NCI-H1105 treated with DMSO at 0.1 percent for 48 hours (cell line): ENCODE results near the gene CCR7.
"Not testable (repeated sequence)": the region's sequence is repeated elsewhere in the genome, so short reads cannot be mapped to it uniquely, and the experiment has no call there.

Source experiments
- DNase-seq: peaks from one replicate; lab custom pipeline; 2025; lab: John Stamatoyannopoulos, UW

Gene CCR7

DNA sequence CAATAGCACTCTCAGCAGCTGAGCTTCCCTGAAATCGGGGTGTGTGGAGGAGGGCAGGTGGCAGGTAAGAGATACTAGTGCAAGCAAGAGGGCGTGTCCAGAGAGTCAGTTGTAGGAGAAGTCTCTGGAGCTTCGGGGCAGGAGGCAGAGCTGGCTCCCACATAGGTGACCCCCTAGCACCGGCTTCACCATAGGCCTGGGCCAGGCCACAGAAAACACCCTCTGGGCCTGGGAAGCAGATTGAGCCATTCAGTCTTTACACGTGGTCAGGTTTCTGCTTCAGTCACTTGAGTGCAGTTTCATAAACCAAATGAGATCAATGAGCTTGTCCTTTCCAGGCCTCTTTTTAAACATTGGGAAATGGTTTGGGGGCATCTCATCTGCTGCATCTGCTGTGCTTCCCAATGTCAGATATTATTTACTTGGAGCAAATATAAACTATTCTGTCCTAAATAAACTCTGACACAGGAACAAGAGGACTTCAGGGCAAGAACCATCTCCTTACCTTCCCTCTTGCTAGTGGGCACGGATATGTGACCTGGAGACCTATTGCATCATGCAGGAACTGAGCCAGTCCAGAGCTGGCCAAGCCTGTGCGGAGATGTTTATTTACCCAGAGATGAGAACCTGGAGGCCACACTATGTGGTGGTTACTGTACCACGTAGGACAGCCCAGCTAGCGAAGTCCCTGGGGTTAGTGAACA is 16.1 kb downstream of the CCR7 start:
- peak; percentile 2 for DNase-seq

DNA sequence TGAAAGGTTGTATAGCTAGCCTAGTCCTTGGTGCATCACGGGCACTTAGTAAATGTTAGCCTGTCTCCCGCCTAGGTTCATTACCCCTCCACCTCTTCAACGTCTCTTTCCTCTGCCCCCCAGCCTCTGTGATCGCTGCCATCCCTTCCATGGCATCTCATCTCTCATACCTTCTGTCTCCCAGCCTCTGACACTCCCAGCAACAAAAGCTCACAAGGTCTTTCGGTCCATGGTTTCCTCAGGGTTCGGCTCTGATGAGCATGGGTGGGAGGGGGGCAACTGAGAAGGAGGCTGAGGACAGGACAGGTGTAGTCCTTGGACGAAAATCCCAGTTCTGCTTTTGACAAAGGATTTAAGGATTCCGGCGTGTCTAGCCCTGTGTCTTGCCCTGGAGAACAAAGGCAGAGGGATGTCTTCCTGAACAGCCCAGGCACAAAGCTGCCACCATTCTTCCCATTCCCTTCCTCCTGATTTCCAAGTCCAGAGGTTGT is 16.7 kb downstream of the CCR7 start:
- DNase-seq: no peak

DNA sequence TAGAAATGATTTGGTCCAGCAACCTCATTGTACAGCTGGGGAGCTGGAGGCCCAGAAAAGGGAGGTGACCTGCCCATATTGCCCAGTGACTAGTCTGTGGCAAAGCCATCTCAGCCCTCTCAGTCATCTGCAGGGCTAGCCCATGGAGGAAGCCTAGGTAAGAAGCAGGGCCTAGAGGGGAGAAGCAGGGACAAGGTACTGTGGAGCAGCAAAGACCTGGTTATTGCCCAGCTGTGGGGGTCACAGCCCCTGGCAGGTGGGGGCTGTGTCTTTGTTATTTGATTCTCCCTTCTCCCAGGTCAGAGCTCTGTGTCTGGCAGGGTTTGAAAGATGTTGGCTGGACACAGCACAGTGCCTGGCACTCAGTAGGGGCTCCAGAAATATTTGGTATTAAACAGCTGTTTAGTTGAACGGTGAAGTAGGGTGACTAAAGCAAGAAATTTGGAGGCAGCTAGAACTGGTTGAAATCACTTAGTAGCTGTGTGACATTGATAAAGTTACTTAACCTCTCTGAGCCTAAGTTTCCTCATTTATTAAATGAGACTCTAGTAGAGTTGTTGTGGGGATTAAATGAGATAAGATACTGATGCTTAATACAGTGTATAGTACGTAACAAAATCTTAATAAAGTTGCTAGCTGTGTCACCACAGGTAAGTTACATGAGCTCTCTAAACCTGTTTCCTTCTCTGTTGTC is 17.3 kb downstream of the CCR7 start:
- DNase-seq: no peak

DNA sequence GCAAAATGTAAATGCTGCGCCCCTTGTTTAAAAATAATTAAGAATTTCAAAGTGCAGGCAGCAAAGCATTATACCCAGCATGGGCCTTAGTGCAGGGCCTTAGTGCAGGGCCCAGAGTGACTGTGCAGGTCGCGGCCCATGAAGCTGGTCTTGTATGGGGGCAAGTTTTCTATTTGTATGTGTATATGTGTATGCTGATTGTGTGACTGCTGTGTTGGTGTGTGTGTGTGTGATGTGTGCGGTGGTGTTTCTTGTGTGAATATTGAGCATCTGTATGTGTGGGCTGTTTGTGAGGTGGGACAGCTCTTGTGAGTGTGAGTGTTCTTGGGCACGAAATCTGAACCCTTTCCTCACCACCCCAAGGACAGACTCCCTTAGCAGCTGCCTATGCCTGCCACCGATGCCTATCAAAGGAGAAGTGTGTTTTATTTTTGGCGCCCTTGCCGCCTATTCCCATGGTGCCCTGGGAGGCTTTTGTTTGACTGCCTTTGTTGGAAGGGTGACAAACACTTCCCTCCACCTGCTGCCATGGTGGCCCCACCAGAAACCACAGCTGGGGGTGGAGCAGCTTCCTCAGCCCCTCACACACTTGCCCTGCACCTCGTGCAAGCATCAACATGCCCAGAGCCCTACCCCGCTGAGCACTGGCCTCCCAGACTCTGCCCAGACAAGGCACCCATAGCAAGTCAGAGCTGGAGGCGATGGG is 18.0 kb downstream of the CCR7 start:
- peak; percentile 96 for DNase-seq

DNA sequence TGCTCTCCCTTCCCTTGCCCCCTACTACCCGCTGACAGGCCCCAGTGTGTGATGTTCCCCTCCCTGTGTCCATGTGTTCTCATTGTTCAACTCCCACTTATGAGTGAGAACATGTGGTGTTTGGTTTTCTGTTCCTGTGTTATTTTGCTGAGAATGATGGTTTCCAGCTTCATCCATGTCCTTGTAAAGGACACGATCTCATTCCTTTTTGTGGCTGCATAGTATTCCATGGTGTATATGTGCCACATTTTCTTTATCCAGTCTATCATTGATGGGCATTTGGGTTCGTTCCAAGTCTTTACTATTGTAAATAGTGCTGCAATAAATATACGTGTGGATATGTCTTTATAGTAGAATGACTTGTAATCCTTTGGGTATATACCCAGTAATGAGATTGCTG is 18.8 kb downstream of the CCR7 start:
- not testable (repeated sequence) for DNase-seq

DNA sequence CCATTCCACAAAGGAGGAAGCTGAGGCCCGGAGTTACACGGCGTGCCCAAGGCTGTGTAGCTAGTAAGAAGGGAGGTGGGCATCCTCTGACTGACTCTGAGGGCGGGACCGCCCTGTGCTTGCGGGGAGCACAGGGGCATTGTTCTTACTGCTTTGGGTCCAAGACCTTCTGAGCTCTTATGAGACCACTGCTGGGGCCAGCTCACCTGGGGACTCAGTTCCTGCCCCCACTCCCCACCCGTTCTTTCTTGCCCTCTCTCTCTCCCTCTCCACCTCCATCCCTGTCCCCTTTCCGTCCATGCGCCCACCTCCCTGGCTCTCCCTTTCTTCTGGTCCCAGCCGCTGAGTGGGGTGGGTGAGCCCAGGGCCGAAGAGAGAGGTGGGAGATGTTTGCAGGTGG is 19.6 kb downstream of the CCR7 start:
- no peak for DNase-seq

DNA sequence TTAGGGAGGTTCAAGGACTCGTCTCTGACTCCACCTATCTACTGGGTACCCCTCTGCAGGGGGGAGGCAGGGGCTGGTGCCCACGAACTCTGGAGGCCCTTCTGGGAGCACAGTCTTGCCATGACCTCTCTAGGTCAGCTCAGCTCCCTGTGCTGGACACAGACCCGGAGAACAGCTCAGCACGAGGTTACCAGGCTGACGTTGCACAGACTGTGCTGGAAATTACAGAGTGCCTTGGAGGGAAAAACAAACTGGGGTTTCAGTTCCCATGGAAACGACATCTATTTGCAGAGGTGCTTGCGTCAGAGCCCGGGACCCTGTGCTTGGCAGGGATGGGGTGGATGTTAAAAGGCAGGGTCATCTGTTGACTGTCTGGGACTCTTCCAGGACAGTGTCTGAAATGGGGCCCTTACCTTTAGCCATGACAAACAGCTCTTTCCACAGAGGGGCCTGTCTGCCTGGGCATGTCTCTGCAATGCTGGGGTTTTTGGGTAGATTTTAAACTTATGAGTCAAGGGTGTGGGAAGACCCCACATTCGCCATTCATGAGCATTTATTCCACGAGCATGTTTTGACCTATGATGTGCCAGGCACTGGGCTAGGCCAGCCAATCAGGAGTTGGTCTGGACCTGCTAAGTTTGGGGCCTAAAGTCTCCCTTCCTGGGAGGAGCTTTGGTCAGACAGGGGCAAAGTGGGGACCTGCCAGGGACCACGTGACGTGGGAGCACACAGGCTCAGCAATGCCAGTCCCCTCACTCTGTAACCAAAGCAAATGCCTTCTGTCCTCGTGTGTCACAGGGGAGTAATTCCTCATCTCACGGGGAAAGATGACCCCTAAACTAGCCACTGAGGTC is 22.5 kb downstream of the CCR7 start:
- no peak for DNase-seq

DNA sequence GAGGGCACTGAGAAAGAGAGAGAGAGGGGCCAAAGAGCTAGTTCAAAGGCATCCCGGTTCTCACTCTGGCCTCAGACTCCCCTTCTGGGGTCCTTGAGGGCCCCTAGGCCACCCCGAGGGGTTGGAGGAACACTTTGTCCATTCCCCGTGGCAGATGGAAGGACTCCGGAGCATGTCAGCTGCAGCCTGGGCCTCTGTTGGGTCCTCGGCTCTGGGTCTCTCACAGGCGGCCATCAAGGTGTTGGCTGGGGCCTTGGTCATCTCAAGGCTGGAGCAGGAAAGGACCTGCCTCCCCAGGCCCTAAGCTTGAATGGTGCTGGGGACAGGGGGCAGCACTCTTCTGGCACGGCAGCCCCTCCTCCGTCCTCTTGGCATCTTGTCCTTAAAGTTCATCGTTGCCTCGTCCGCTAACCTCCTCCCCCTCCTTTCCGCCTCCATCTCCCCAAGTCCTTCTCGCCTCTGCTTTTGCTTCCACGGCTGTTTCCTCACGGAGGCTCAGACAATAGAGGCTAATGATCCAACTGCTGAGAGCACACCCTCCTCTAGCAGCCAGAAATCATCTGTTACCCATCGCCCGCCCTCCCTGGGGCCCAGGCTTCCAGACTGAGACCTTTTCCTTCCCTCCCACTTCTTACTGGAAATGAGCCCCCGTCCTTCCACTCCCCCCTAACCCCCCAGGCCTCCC is 23.3 kb downstream of the CCR7 start:
- no peak for DNase-seq

DNA sequence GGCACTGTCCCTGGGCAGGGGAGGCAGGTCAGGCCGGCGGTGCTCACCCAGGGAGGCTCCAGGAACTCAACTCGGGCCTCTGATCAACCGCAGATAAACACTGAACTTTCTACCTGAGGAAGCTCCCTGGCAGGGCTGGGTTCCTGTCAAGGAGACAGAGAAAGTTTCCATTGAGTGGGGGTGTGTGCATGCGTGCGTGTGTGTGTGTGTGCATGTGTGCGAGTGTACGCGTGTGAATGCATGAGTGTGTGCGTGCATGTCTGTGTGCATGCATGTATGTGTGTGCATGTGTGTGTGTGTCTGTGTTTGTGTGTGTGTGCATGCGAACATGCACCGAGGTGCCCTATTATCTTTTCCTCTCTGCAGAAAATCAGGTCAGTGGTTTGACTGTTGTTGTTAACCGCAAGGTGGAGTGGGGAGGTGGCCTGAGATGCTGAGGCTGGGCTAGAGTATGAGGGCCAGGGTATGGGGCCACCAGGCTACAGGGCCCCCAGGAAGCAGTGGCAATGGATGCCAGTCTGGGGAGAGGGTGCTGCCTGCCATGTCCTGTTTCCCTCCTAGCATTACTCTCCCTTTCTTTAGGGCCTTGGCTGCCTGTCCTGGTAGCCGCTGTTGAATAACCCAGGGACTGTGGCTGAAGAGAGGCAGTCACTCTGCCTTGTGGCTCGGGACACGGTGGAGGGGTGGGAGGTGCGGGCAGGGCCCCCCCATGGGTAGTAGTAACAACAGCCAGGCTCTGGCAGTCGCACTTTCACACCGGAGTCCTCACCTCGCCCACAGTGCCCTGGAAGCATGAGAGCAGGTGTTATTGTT is 24.0 kb downstream of the CCR7 start:
- no peak for DNase-seq

DNA sequence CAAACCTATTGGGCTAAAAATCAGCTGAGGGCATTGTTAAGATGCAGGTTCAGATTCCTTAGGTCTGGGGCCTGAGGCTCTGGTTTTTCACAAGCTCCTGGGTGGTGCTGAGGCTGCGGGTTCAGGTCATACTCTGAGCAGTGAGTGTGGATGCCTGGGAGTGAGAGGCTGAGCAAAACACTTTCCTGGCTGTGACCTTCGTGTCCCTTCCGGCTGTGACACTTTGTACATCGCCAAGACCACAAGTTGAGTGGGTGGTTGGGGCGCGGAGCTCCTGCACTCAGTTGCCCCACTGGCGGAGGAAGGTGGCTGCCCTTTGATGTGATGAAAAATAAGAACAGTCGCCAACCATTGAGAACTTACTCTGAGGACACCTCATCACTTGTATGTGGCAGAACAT is 24.8 kb downstream of the CCR7 start:
- DNase-seq: no peak

DNA sequence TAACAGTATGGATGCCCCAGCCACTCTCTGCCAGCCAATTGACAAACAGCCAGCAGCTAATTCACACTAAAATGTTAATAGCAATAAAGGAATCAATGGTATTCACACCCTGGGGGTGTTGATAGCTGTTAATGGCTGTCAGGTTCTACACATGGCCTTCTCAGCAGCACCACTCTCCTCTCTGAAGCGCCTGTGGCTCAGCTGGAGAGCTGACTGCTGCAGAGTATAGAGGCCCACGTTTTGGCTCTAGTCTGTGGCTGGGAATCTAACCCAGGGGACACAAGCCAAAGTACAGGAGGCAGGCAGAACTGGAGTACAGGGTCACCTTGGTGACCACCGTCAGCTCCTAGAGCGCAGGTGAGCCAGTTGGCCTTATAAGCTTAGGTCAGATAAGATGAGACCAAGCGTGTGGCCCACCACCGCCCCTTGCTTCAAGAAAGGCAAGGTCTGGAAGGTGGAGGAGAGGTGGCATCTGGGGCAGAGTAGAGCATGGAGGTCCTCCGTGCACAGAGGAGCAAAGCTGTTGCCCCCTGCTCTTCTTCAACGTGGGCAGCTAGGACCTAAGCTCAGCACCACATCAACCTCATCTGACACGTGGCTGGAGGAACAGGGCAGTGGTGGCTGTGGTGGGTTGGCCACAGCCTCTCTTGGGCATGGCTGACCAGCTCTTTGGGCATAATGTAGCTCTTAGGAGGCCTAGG is 25.4 kb downstream of the CCR7 start:
- no peak for DNase-seq

DNA sequence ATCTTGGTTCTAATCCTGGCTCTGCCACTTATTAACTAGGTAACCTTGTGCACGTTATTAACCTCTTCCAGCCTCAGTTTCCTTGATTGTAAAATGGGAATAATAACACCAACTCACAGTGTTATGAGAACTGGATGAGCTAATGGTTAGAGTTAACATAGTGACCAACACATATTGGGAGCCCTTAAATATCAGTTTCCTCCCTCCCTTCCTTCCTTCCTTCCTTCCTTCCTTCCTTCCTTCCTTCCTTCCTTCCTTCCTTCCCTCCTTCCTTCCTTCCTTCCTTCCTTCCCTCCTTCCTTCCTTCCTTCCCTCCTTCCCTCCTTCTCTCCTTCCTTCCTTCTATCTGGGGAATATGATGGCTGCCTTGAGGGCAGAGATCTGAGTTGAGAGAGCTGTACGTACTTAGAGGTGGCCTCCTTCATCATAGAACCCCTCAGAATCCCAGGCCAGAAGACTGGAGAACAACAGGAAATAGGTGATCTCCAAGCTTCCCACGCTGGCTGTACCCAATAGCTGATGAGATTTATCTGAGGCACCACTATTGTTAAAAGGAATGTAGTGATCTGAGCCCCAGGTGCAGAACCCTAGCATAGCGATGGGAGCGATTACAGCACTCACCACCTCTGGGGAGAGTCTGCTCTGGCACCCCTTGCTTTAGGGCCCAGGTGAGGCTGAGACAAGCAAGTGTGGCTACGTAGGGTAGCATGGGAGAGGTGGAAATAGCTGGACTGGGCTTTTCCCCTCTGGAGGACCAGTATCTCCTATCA is 26.2 kb downstream of the CCR7 start:
- no peak for DNase-seq

DNA sequence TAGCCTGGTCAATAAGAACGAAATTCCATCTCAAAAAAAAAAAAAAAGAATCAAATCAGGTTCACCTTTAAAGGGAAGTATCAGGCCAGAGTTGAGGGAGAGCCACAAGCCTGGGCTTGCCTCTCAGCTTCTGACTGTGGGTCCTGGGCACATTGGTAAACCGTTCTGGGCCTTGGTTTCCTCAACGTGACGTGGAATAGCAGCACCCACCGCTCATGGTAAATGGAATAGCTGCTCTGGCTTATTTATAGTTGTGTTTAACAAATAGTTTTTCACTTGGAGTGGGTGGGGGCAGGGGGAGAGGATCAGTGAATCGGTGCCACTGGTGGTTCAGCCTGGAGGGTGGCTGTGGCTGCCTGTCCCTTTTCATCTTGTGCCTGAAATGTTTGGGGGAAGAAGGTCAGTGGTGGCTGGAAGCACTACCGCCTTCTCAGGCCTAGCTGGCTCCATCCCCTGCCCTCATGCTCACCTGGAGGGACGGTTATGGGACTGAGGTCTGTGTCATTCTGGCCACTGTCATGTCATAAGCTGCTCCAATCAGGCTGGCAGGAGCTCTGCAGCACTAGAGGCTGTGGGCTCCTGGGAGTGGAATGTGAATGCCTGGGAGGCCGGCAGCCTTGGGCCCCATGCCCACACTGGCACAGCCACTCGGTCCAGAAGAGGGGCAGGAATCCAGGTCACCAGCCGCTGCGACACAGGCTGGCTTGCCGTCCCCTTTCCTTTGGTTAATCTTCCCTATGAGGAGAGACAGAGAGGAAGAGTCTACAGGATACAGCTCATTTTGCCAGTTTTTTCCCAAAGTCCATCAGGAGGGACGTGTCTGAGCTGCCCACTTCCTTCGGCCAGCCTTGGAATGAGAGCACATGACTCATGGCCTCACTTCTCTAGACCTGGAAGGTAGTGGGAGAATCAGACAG is 27.0 kb downstream of the CCR7 start:
- no peak for DNase-seq

DNA sequence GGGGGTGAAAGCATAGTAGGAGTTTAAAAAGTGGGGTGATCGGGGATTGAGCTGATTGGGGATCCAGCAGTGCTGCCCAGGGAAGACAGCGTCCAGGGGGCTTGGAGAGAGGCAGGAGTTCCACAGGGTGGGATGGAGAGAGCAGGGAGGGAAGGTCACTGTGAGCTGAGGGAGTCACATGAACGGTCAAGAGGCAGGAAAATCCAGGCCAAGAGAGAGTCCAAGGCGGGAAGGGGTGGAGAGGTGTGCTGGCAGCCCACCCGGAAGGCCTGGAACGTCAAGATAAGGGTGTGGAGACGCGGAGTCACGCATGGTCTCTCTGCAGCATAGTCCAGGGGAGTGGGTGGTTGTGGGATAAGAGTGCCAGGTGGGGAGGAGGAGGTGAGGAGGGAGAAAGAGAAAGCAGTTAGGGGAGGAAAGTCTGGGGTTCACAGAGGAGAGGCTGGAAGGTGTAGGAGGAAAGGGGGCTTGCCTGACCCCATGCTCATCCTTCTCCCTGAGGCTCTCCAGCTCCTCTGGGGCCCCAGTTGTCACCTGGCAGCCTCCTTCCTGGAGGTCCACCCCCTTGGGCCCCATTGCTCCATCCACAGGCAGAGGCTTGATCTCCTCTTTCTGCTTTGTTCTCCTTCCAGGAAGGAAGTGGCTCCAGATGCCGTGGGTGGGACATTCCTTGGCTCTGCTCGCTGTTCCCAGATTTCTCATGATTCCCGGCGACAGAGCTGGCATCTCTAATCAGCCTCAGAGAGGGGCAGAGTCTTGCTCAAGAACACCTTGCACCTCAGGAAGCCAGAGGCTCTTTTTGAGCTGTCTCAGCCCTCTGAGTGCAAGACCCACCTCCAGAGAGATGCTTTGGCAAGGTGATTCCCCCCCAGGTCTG is 28.7 kb downstream of the CCR7 start:
- no peak for DNase-seq

DNA sequence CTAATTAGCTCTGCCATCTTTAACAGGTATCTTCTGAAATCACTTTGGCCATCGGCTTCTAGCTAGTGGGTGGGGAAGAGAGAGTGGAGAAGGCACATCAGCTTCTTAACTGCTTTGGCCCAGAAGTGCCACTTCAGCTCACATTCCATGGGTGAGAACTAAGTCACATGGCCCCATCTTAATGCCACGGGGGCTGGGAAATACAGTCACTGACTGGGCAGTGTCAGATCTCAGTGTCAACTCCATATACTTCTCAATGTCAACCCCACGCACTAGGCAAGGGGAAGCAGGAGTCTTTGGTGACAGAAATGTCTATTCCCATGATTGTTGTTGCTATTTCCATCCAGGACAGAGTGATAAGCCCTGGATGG is 29.4 kb downstream of the CCR7 start:
- no peak for DNase-seq

DNA sequence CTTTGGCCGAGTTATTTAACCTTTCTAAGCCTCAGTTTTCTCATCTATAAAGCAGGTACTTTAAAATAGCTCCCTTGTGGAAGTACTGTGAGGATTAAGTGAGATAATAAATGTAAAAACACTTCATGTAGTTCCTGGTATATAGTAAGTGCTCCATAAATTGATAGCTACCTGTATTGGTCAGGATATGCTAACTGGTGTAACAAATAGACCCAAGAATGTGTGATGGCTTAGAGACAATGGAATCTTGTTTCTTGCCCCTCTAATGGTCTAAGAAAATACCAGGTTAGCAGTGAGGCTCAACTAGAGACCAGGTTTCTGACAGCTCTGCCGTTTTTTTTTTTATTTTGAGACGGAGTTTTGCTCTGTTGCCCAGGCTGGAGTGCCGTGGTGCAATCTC is 29.8 kb downstream of the CCR7 start:
- no peak for DNase-seq
